Frontal cortex (tissue), 4 donors: ENCODE results near the gene PLCL2. TPM values are rescaled to one million over a fixed set of nuclear protein-coding genes. Genes with fewer than 3 reads are reported as not detected.

ENCODE experiments used
- DNase-seq, 2 donors: peaks; one replicate each; pipeline ENCODE4 v3.0.0; 2012; ENCODE audit warnings: low spot score in 2 of 2
- FAIRE-seq: peaks from 2 replicates; lab custom pipeline; 2012; peaks lifted over from hg19 to GRCh38; lab: Jason Lieb, UNC
- total RNA-seq: library from RNA; depleted of rRNA; stranded (reverse); fragments of >200 nt; gene quantifications from one replicate; pipeline ENCODE4 v1.2.3, GENCODE V29; 2014
- donor health status: control.
- donor health status: control.
- donor health status: control.

The PLCL2 gene
- total RNA-seq, 1 donor from 2014 or later, result 122 TPM

GRCh38 chr3:17032407-17033034 lies 147.8 kb downstream of the PLCL2 start:
- DNase-seq, result peak in 1 of 2 donors; percentile 15
- peak; percentile 37 for FAIRE-seq

- FAIRE-seq, result no peak
- no peak for DNase-seq
Measured at GRCh38 chr3:17033516-17034168, 148.9 kb downstream of the PLCL2 start.

- DNase-seq (no peak), FAIRE-seq (no peak)
Measured at GRCh38 chr3:17035033-17035432, 150.3 kb downstream of the PLCL2 start.

- DNase-seq (no peak), FAIRE-seq (no peak)
Measured at GRCh38 chr3:17035966-17036365, 151.2 kb downstream of the PLCL2 start.

GRCh38 chr3:17038141-17038540 lies 153.4 kb downstream of the PLCL2 start:
- FAIRE-seq, result no peak
- DNase-seq, result no peak

GRCh38 chr3:17038900-17039553 lies 154.3 kb downstream of the PLCL2 start:
- FAIRE-seq, result no peak
- no peak for DNase-seq

- FAIRE-seq (no peak), DNase-seq (no peak)
Measured at GRCh38 chr3:17039594-17039993, 154.8 kb downstream of the PLCL2 start.

- DNase-seq (no peak), FAIRE-seq (no peak)
Measured at GRCh38 chr3:17040322-17040989, 155.7 kb downstream of the PLCL2 start.

- DNase-seq, result no peak
- no peak for FAIRE-seq
Measured at GRCh38 chr3:17040990-17041377, 156.2 kb downstream of the PLCL2 start.

GRCh38 chr3:17044855-17045254 lies 160.1 kb downstream of the PLCL2 start:
- no peak for DNase-seq
- no peak for FAIRE-seq

GRCh38 chr3:17045705-17046104 lies 160.9 kb downstream of the PLCL2 start:
- no peak for FAIRE-seq

GRCh38 chr3:17046623-17047022 lies 161.9 kb downstream of the PLCL2 start:
- DNase-seq (no peak), FAIRE-seq (no peak)

More at GRCh38 chr3:17045705-17046104, 160.9 kb downstream of the PLCL2 start:
- DNase-seq, result no peak

- FAIRE-seq (no peak), DNase-seq (no peak)
Measured at GRCh38 chr3:17047162-17047561, 162.4 kb downstream of the PLCL2 start.

- FAIRE-seq, result no peak
- no peak for DNase-seq
Measured at GRCh38 chr3:17047894-17048293, 163.1 kb downstream of the PLCL2 start.

- FAIRE-seq, result no peak
- no peak for DNase-seq
Measured at GRCh38 chr3:17050071-17050470, 165.3 kb downstream of the PLCL2 start.

GRCh38 chr3:17050506-17050905 lies 165.8 kb downstream of the PLCL2 start:
- no peak for DNase-seq
- FAIRE-seq, result no peak

- no peak for DNase-seq
- FAIRE-seq, result no peak
Measured at GRCh38 chr3:17052363-17052762, 167.6 kb downstream of the PLCL2 start.

- FAIRE-seq (no peak), DNase-seq (no peak)
Measured at GRCh38 chr3:17054301-17054981, 169.7 kb downstream of the PLCL2 start.

GRCh38 chr3:17054982-17055343 lies 170.2 kb downstream of the PLCL2 start:
- DNase-seq (no peak), FAIRE-seq (no peak)
